Kidney capillary endothelial cell (primary cell): ENCODE results near the gene HIPK3.

Experiments used
- DNase-seq: peaks from one replicate; pipeline ENCODE4 v3.0.0-alpha.2; 2018; ENCODE audit warnings: low spot score

Gene HIPK3

GRCh38 chr11:33394431-33395109 lies 137.4 kb downstream of the HIPK3 start:
- no peak for DNase-seq

GRCh38 chr11:33396361-33396760 lies 139.2 kb downstream of the HIPK3 start:
- DNase-seq, result no peak

- no peak for DNase-seq
Observed at GRCh38 chr11:33399421-33399820, 142.2 kb downstream of the HIPK3 start.

- no peak for DNase-seq
Observed at GRCh38 chr11:33402066-33402465, 144.9 kb downstream of the HIPK3 start.

- DNase-seq, result no peak
Observed at GRCh38 chr11:33403344-33403743, 146.2 kb downstream of the HIPK3 start.

DNA sequence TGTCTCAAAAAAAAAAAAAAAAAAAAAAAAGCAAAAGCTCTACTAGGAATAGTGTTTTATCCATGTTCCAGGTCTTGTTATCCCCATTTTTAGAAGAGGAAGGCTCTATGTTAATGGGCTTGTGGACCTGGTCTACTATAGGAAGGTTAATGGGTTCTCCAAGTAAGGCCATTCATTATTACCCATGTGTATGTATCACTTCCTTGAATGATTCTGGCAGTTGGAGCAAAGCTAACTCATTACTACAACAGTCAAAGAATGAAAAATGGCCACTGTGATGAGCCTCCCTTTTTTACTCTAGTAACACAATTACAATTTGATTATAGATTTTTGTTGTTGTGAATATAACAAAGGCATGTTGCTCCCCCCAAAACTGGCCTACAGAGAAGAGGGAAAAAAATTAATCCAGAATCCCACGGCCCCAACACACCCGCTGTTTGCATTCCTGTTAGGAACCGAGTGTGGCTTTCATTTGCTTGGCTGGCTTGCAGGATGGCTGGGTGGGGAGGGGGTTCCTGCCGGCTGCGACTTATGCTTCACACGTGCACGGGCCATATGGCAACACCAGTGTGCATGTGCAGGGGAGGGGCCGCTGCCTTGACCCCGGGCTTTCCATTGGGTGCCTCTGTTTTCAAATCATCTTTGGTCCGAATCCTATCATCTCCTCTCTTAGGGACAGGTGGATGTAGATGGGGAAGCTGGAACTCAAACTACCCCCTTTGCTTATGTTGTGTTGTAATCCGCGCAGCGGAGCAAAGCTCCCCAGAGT lies 148.8 kb downstream of the HIPK3 start:
- peak; percentile 21 for DNase-seq
